Tibial artery (tissue), 4 donors: Measurements from ENCODE around the gene TOMM5.

Experiments
- DNase-seq, 2 donors: peaks; one replicate each; pipeline ENCODE4 v3.0.0-alpha.2; 2019
- H3K27ac ChIP-seq, 2 donors: fragments of 200-600 bp; sonication (generic) in 1 of 2; 1 replicate in 1 of 2; 2 replicates in 1 of 2; pipeline ENCODE4 v1.5.1; 2018 to 2019; ENCODE audit warnings: mild to moderate bottlenecking in 1 of 2
- H3K27me3 ChIP-seq, 2 donors: fragments of 200-600 bp; sonication (generic) in 1 of 2; one replicate each; pipeline versions ENCODE4 v1.5.1 to v1.6.0; 2016 to 2019
- H3K36me3 ChIP-seq, 3 donors: fragments of 200-600 bp; sonication (generic) in 2 of 3; one replicate each; pipeline ENCODE4 v1.5.1; 2016 to 2019; ENCODE audit warnings: mild to moderate bottlenecking in 2 of 3
- H3K4me1 ChIP-seq, 4 donors: fragments of 200-600 bp; sonication (generic) in 2 of 4; 1 replicate in 3 of 4; 2 replicates in 1 of 4; pipeline ENCODE4 v1.5.1; 2016 to 2019
- H3K4me3 ChIP-seq, 2 donors: fragments of 200-600 bp; sonication (generic) in 1 of 2; 1 replicate in 1 of 2; 2 replicates in 1 of 2; pipeline ENCODE4 v1.5.1; 2018 to 2019; ENCODE audit warnings: mild to moderate bottlenecking in 2 of 2
- H3K9me3 ChIP-seq, 3 donors: fragments of 200-600 bp; sonication (generic) in 1 of 3; one replicate each; pipeline ENCODE4 v1.5.1; 2016 to 2019
- intact Hi-C: fragments of 100-400 bp; cut with DNase I; formaldehyde crosslinking; loops from one replicate; pipeline ENCODE4 v1.15.0; 2023; ENCODE audit warnings: low total_unique reads
- TF ChIP-seq, protein P1 (sequence below), 2 experiments: fragments of 200-600 bp in 1 of 2; fragments of 450-650 bp in 1 of 2; IDR thresholded peaks; one replicate each; pipeline ENCODE4 v1.5.1; 2017 to 2019; ENCODE audit warnings: antibody characterized with exemption in 2 of 2, mild to moderate bottlenecking in 1 of 2, moderate library complexity in 1 of 2

Gene TOMM5

DNA sequence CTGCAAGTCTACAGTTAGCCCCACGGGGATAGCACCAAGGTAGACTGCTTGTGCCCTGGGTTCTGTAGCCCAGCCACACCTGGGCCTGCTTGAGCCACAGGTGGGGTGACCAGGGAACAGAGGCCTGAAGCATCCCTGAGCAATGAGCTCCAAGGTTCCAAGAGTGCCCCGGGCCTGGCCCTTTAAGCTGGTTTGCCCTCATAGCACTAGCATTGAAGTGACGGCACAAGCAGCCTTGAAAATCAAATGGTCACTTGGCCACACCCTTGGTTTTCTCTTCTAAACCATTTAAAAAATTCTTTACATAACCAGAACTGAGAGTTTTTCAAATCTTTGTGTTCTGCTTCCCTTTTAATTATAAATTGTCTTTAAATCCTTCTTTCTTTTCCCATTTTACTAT is 40.9 kb downstream of the TOMM5 start:
- Histone ChIP-seq H3K36me3 (no peaks in the 10 kb centered on the region), H3K9me3 (no peaks in the 10 kb centered on the region), H3K4me1 (no peaks in the 10 kb centered on the region), H3K27ac (no peak overlapping the region), H3K4me3 (no peak overlapping the region), H3K27me3 (no peaks in the 10 kb centered on the region)
- no peak for DNase-seq
- TF ChIP-seq, protein P1, sequence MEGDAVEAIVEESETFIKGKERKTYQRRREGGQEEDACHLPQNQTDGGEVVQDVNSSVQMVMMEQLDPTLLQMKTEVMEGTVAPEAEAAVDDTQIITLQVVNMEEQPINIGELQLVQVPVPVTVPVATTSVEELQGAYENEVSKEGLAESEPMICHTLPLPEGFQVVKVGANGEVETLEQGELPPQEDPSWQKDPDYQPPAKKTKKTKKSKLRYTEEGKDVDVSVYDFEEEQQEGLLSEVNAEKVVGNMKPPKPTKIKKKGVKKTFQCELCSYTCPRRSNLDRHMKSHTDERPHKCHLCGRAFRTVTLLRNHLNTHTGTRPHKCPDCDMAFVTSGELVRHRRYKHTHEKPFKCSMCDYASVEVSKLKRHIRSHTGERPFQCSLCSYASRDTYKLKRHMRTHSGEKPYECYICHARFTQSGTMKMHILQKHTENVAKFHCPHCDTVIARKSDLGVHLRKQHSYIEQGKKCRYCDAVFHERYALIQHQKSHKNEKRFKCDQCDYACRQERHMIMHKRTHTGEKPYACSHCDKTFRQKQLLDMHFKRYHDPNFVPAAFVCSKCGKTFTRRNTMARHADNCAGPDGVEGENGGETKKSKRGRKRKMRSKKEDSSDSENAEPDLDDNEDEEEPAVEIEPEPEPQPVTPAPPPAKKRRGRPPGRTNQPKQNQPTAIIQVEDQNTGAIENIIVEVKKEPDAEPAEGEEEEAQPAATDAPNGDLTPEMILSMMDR (IDR thresholded peaks at IDR 0.05): no peak
- intact Hi-C loops: no loop called here

DNA sequence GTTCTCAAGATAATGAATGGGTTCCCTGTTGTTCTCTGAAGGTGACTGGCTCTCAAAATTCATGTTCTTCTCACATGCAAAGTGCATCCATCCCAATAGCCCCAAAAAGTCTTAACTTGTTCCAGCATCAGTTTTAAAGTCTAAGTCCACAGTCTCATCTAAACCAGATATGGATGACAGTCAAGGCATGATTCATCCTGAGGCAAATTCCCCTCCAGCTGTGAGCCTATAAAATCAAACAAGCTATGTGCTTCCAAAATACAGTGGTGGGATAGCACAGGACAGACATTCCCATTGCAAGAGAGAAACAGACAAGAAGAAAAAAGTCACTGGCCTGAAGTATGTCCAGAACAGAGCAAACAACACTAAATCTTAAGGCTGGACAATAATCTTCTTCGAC is 41.6 kb downstream of the TOMM5 start:
- H3K9me3 ChIP-seq: no peaks in the 10 kb centered on the region
- DNase-seq: no peak
- no peak overlapping the region for H3K4me3 ChIP-seq
- H3K27ac ChIP-seq: no peak overlapping the region
- TF ChIP-seq, protein P1 (IDR thresholded peaks at IDR 0.05): no peak
- no peaks in the 10 kb centered on the region for H3K4me1 ChIP-seq
- no peaks in the 10 kb centered on the region for H3K36me3 ChIP-seq
- no peaks in the 10 kb centered on the region for H3K27me3 ChIP-seq
- intact Hi-C loops: no loop called here

DNA sequence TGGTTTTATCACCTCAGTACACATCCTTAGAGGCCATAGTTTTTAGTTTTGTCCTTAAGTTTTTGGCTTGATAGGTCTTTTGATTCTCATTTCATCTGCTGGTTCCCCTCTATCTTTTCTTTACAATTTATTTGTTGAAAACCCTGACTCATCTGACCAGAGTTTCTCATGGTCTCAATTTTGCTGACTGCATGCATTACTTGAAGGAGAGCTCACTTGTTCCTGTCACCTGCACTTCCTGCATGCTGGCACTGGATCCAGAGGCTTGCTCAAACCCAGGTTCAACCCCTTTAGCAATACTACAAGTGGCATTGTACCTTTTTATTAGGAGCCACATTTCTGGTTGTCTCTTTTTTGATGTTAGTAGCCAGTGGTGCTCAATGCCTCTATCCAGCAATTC is 42.9 kb downstream of the TOMM5 start:
- Histone ChIP-seq H3K27me3 (no peaks in the 10 kb centered on the region), H3K4me3 (no peak overlapping the region), H3K36me3 (no peaks in the 10 kb centered on the region), H3K27ac (no peak overlapping the region), H3K9me3 (no peaks in the 10 kb centered on the region), H3K4me1 (no peaks in the 10 kb centered on the region)
- DNase-seq: no peak
- intact Hi-C loops: no loop called here
- TF ChIP-seq, protein P1 (IDR thresholded peaks at IDR 0.05): no peak

DNA sequence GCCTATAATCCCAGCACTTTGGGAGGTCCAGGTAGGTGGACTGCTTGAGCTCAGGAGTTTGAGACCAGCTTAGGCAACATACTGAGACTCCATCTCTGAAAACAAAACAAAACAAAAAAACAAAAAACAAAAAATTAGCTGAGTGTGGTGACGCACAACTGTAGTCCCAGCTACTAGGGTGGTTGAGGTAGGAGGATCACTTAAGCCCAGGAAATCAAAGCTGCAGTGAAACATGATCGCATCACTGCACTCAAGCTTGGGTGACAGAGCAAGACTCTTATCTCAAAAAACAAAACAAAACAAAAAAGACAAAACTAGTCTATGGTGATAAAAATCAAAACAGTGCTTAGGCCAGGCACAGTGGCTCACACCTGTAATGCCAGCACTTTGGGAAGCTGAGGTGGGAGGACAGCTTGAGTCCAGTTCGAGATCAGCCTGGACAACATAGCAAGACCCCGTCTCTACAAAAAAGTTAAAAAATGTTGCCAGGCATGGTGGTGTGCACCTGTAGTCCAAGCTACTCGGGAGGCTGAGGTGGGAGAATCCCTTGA is 45.0 kb downstream of the TOMM5 start:
- Histone ChIP-seq H3K9me3 (no peaks in the 10 kb centered on the region), H3K27me3 (no peaks in the 10 kb centered on the region), H3K4me3 (no peak overlapping the region), H3K27ac (no peak overlapping the region), H3K36me3 (no peaks in the 10 kb centered on the region), H3K4me1 (no peaks in the 10 kb centered on the region)
- no peak for DNase-seq
- intact Hi-C loops: no loop called here
- TF ChIP-seq, protein P1 (IDR thresholded peaks at IDR 0.05): no peak

DNA sequence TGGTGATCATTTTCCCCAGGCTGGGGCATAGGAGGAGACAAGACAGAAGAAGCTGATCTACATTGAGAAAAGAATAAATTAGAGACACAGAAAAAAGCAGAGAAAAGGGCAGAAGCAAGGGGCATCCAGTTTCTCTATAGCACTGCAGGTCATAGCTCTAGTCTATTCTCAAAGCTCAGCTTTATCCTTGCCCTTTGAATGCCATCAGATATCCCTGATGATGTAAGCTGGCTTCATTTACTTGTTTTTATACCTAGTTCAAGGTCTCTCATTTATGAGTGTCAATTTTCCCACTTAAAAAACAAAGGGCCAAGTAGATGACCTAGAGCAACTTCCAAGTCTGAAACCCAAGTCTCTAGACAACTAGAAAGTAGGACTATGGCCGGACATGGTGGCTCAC is 48.9 kb downstream of the TOMM5 start:
- intact Hi-C loops: no loop called here
- Histone ChIP-seq H3K27me3 (no peaks in the 10 kb centered on the region), H3K36me3 (peaks cover 0 to 15% (median 12%) of the 10 kb centered on the region in 3 donors), H3K9me3 (no peaks in the 10 kb centered on the region), H3K4me1 (peaks cover 0 to 12% (median 0%) of the 10 kb centered on the region in 4 donors), H3K4me3 (no peak overlapping the region), H3K27ac (no peak overlapping the region)
- DNase-seq: no peak
- TF ChIP-seq, protein P1 (IDR thresholded peaks at IDR 0.05): no peak

DNA sequence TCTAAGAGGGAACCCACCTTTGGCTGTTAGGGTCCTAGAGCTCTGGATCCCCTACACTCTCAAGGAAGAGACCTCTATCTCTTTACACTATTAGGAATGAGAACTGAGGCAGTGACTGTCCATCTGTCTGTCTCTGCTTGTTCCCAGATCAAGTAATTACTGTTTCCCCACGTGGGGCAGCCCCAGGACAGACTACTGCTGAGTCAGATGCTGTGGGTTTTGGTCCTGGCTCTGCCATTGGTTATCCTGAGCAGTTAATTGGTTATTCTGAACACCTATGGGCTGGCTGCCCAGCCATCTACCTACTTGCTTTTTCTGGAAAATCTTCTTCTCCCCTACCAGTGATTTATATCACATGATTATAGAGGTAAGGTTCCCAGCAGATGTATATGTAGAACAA is 49.5 kb downstream of the TOMM5 start:
- TF ChIP-seq, protein P1 (IDR thresholded peaks at IDR 0.05): no peak
- intact Hi-C loops: no loop called here
- H3K36me3 ChIP-seq: peaks cover 0 to 17% (median 15%) of the 10 kb centered on the region in 3 donors
- no peak overlapping the region for H3K4me3 ChIP-seq
- no peaks in the 10 kb centered on the region for H3K27me3 ChIP-seq
- peaks cover 0 to 12% (median 0%) of the 10 kb centered on the region in 4 donors for H3K4me1 ChIP-seq
- H3K9me3 ChIP-seq: no peaks in the 10 kb centered on the region
- H3K27ac ChIP-seq: no peak overlapping the region
- DNase-seq: no peak
